ENCODE measurements around the gene ABHD14A.

GRCh38 chr3:51974277-51974962 lies 444 bp upstream of the ABHD14A start:
- TF ChIP-seq, protein P1, sequence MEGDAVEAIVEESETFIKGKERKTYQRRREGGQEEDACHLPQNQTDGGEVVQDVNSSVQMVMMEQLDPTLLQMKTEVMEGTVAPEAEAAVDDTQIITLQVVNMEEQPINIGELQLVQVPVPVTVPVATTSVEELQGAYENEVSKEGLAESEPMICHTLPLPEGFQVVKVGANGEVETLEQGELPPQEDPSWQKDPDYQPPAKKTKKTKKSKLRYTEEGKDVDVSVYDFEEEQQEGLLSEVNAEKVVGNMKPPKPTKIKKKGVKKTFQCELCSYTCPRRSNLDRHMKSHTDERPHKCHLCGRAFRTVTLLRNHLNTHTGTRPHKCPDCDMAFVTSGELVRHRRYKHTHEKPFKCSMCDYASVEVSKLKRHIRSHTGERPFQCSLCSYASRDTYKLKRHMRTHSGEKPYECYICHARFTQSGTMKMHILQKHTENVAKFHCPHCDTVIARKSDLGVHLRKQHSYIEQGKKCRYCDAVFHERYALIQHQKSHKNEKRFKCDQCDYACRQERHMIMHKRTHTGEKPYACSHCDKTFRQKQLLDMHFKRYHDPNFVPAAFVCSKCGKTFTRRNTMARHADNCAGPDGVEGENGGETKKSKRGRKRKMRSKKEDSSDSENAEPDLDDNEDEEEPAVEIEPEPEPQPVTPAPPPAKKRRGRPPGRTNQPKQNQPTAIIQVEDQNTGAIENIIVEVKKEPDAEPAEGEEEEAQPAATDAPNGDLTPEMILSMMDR (IDR thresholded peaks at IDR 0.05): peak; percentile 16
- TF ChIP-seq ATF3 (CRISPR knock-in tag; conservative IDR thresholded peaks at IDR 0.05) (no peak), TEAD4 (CRISPR knock-in tag; IDR thresholded peaks at IDR 0.05) (no peak), PRRX2 (CRISPR knock-in tag; IDR thresholded peaks at IDR 0.05) (no peak), GABPB1 (CRISPR knock-in tag; IDR thresholded peaks at IDR 0.05) (no peak), MAX (CRISPR knock-in tag; IDR thresholded peaks at IDR 0.05) (no peak), GRHL2 (CRISPR knock-in tag; IDR thresholded peaks at IDR 0.05; ENCODE audit: insufficient replicate concordance, severe bottlenecking) (no peak)
- TF ChIP-seq, protein P2, sequence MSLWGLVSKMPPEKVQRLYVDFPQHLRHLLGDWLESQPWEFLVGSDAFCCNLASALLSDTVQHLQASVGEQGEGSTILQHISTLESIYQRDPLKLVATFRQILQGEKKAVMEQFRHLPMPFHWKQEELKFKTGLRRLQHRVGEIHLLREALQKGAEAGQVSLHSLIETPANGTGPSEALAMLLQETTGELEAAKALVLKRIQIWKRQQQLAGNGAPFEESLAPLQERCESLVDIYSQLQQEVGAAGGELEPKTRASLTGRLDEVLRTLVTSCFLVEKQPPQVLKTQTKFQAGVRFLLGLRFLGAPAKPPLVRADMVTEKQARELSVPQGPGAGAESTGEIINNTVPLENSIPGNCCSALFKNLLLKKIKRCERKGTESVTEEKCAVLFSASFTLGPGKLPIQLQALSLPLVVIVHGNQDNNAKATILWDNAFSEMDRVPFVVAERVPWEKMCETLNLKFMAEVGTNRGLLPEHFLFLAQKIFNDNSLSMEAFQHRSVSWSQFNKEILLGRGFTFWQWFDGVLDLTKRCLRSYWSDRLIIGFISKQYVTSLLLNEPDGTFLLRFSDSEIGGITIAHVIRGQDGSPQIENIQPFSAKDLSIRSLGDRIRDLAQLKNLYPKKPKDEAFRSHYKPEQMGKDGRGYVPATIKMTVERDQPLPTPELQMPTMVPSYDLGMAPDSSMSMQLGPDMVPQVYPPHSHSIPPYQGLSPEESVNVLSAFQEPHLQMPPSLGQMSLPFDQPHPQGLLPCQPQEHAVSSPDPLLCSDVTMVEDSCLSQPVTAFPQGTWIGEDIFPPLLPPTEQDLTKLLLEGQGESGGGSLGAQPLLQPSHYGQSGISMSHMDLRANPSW (CRISPR knock-in tag; conservative IDR thresholded peaks at IDR 0.05; ENCODE audit: low read depth): no peak
- TF ChIP-seq, protein P3, sequence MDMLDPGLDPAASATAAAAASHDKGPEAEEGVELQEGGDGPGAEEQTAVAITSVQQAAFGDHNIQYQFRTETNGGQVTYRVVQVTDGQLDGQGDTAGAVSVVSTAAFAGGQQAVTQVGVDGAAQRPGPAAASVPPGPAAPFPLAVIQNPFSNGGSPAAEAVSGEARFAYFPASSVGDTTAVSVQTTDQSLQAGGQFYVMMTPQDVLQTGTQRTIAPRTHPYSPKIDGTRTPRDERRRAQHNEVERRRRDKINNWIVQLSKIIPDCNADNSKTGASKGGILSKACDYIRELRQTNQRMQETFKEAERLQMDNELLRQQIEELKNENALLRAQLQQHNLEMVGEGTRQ (CRISPR knock-in tag; IDR thresholded peaks at IDR 0.05): no peak
- TF ChIP-seq, protein P4, sequence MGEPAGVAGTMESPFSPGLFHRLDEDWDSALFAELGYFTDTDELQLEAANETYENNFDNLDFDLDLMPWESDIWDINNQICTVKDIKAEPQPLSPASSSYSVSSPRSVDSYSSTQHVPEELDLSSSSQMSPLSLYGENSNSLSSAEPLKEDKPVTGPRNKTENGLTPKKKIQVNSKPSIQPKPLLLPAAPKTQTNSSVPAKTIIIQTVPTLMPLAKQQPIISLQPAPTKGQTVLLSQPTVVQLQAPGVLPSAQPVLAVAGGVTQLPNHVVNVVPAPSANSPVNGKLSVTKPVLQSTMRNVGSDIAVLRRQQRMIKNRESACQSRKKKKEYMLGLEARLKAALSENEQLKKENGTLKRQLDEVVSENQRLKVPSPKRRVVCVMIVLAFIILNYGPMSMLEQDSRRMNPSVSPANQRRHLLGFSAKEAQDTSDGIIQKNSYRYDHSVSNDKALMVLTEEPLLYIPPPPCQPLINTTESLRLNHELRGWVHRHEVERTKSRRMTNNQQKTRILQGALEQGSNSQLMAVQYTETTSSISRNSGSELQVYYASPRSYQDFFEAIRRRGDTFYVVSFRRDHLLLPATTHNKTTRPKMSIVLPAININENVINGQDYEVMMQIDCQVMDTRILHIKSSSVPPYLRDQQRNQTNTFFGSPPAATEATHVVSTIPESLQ (CRISPR knock-in tag; IDR thresholded peaks at IDR 0.05): no peak
